Naive thymus-derived CD4-positive, alpha-beta T cell (primary cell): Measurements from ENCODE around the gene LYSMD2. TPM values are rescaled to one million over a fixed set of nuclear protein-coding genes. Genes with fewer than 3 reads are reported as not detected.

Experiments
- ATAC-seq: fragments of 150-1000 bp; cut with Tn5 transposase; 2 replicates; pipeline ENCODE4 v1.10.0; 2021; ENCODE audit warnings: mild to moderate bottlenecking, moderate library complexity
- CTCF ChIA-PET: fragments of 350-600 bp; sonication (Branson Sonifier 250); formaldehyde crosslinking; loops from one replicate; lab custom pipeline; 2021; ENCODE audit warnings: antibody characterized with exemption; lab: Charles Lee
- POLR2A ChIA-PET: fragments of 350-600 bp; sonication (Branson Sonifier 250); formaldehyde crosslinking; loops from one replicate; lab custom pipeline; 2021; ENCODE audit warnings: antibody characterized with exemption, inconsistent platforms; lab: Charles Lee
- DNase-seq, 9 donors: peaks; one replicate each; pipeline versions ENCODE4 v3.0.0 to v3.0.0-alpha.2; 2020 to 2022; ENCODE audit warnings: mixed read lengths in 1 of 9
- H3K27ac ChIP-seq: one replicate; pipeline ENCODE4 v1.7.0; 2013; ENCODE audit warnings: mild to moderate bottlenecking, low read depth, low read length, moderate library complexity
- H3K27me3 ChIP-seq, 2 donors: one replicate each; pipeline ENCODE4 v1.7.0; 2013; ENCODE audit warnings: low read length in 2 of 2, mild to moderate bottlenecking in 2 of 2, moderate library complexity in 2 of 2; ENCODE audit not compliant: control insufficient read depth in 2 of 2, insufficient read depth in 2 of 2
- H3K36me3 ChIP-seq, 3 experiments: 1 replicate in 2 of 3; 2 replicates in 1 of 3; pipeline ENCODE4 v1.7.0; 2013; ENCODE audit warnings: low read length in 3 of 3, mild to moderate bottlenecking in 3 of 3, moderate library complexity in 1 of 3; ENCODE audit not compliant: insufficient read depth in 3 of 3, control insufficient read depth in 2 of 3
- H3K4me1 ChIP-seq, 2 donors: one replicate each; pipeline ENCODE4 v1.7.0; 2013; ENCODE audit warnings: low read length in 2 of 2, mild to moderate bottlenecking in 2 of 2, moderate library complexity in 1 of 2; ENCODE audit not compliant: control insufficient read depth in 2 of 2, insufficient read depth in 2 of 2
- H3K4me3 ChIP-seq: 2 replicates; pipeline ENCODE4 v1.7.0; 2013; ENCODE audit warnings: mild to moderate bottlenecking, low read length
- H3K9me3 ChIP-seq, 3 experiments: 1 replicate in 2 of 3; 2 replicates in 1 of 3; pipeline ENCODE4 v1.7.0; 2013; ENCODE audit warnings: low read length in 3 of 3; ENCODE audit not compliant: control insufficient read depth in 2 of 3
- H3K27ac Mint-ChIP-seq, 9 donors: one replicate each; pipeline ENCODE4 v1.8.0; 2020 to 2022; ENCODE audit warnings: mixed read lengths in 9 of 9, mild to moderate bottlenecking in 8 of 9, moderate library complexity in 5 of 9, inconsistent platforms in 2 of 9
- H3K27me3 Mint-ChIP-seq, 5 donors: one replicate each; pipeline ENCODE4 v1.8.0; 2021 to 2022; ENCODE audit warnings: mixed read lengths in 5 of 5, mild to moderate bottlenecking in 1 of 5
- H3K36me3 Mint-ChIP-seq, 5 donors: one replicate each; pipeline ENCODE4 v1.8.0; 2020 to 2022; ENCODE audit warnings: mixed read lengths in 5 of 5, mild to moderate bottlenecking in 3 of 5, inconsistent platforms in 1 of 5
- H3K4me1 Mint-ChIP-seq, 7 donors: one replicate each; pipeline ENCODE4 v1.8.0; 2020 to 2022; ENCODE audit warnings: mixed read lengths in 7 of 7, mild to moderate bottlenecking in 3 of 7, inconsistent platforms in 1 of 7
- H3K4me3 Mint-ChIP-seq, 10 donors: one replicate each; pipeline ENCODE4 v1.8.0; 2020 to 2022; ENCODE audit warnings: mild to moderate bottlenecking in 10 of 10, mixed read lengths in 10 of 10, moderate library complexity in 6 of 10, inconsistent platforms in 2 of 10
- H3K9me3 Mint-ChIP-seq, 11 donors: one replicate each; pipeline ENCODE4 v1.8.0; 2020 to 2022; ENCODE audit warnings: mixed read lengths in 11 of 11, mild to moderate bottlenecking in 4 of 11, inconsistent platforms in 1 of 11, moderate library complexity in 1 of 11
- intact Hi-C, 2 donors: fragments of 100-400 bp; cut with micrococcal nuclease; formaldehyde crosslinking; loops; one replicate each; pipeline ENCODE4 v1.15.1; 2023
- polyA plus RNA-seq, 2 donors: library from polyadenylated mRNA; unstranded; fragments of 300-500 nt; fragmentation: Illumina TruSeq; gene quantifications; one replicate each; pipeline ENCODE4 v1.2.3, GENCODE V29; 2021
- total RNA-seq, 6 experiments: library from RNA in 5 of 6; stranded (reverse) in 5 of 6; gene quantifications; 1 replicate in 5 of 6; 2 replicates in 1 of 6; pipeline ENCODE4 v1.2.3 and lab custom pipeline; 2021 to 2026

Gene LYSMD2
- total and polyA plus RNA-seq, 7 experiments from 2014 or later = 12.5 to 46.8 (median 31.7) TPM

DNA sequence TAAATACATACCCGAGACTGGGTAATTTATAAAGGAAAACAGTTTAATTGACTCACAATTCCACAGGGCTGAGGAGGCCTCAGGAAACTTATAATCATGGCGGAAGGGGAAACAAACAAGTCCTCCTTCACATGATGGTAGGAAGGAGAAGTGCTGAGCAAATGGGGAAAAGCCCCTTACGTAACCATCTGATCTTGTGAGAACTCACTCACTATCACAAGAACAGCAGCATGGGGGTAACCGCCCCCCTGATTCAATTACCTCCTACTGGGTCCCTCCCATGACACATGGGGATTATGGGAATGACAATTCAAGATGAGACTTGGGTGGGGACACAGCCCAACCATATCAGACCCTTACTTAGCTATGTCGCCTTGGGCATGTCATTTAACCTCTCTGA is 28.4 kb downstream of the LYSMD2 start:
- Histone ChIP-seq H3K4me3 (no peak overlapping the region), H3K36me3 (no peaks in the 10 kb centered on the region), H3K9me3 (no peaks in the 10 kb centered on the region), H3K27ac (no peak overlapping the region), H3K27me3 (no peaks in the 10 kb centered on the region), H3K4me1 (no peaks in the 10 kb centered on the region)
- CTCF ChIA-PET = no interaction called here
- POLR2A ChIA-PET = no interaction called here
- H3K27me3 Mint-ChIP-seq = peaks cover 0 to 5% (median 3%) of the 10 kb centered on the region in 5 donors
- H3K36me3 Mint-ChIP-seq = peaks cover 0 to 7% (median 0%) of the 10 kb centered on the region in 5 donors
- no peak overlapping the region for H3K4me3 Mint-ChIP-seq
- no peaks in the 10 kb centered on the region for H3K9me3 Mint-ChIP-seq
- ATAC-seq = no peak
- peaks cover 0 to 1% (median 0%) of the 10 kb centered on the region in 7 donors for H3K4me1 Mint-ChIP-seq
- no peak overlapping the region for H3K27ac Mint-ChIP-seq
- intact Hi-C loops = no loop called here
- DNase-seq = no peak

DNA sequence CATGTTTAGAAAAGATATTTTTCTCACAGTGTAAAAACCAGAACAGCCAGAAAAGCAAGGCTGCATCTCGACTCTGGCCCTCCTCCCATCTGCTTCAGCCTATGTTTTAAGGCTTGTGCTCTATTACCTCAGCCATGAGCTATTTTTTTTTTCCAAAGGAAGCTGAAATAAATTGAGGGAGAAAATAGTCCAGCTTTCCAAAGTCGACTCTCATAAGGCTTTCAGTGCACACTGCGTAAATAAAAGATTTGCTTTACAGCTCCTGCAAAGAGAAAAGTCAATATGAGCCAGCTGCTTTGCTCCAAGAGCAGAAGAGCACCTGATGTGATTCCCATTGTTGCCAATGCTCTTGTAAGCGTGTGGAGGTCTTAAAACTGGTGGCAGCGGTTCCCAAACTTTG is 29.4 kb downstream of the LYSMD2 start:
- DNase-seq (no peak), ATAC-seq (no peak)
- no peaks in the 10 kb centered on the region for H3K27me3 ChIP-seq
- H3K27ac Mint-ChIP-seq = no peak overlapping the region
- no peak overlapping the region for H3K4me3 ChIP-seq
- H3K27ac ChIP-seq = no peak overlapping the region
- no peak overlapping the region for H3K4me3 Mint-ChIP-seq
- H3K9me3 ChIP-seq = no peaks in the 10 kb centered on the region
- intact Hi-C loops = no loop called here
- peaks cover 0 to 3% (median 0%) of the 10 kb centered on the region in 5 donors for H3K36me3 Mint-ChIP-seq
- H3K27me3 Mint-ChIP-seq = peaks cover 0 to 7% (median 3%) of the 10 kb centered on the region in 5 donors
- H3K36me3 ChIP-seq = no peaks in the 10 kb centered on the region
- no peaks in the 10 kb centered on the region for H3K4me1 ChIP-seq
- no peaks in the 10 kb centered on the region for H3K9me3 Mint-ChIP-seq
- POLR2A ChIA-PET = no interaction called here
- H3K4me1 Mint-ChIP-seq = peaks cover 0 to under 1% (median 0%) of the 10 kb centered on the region in 7 donors
- CTCF ChIA-PET = interaction anchor here (1.2 kb wide), 1 partner anchor 58 kb away, joined by 3 read pairs; no protein-coding TSS in a partner anchor

DNA sequence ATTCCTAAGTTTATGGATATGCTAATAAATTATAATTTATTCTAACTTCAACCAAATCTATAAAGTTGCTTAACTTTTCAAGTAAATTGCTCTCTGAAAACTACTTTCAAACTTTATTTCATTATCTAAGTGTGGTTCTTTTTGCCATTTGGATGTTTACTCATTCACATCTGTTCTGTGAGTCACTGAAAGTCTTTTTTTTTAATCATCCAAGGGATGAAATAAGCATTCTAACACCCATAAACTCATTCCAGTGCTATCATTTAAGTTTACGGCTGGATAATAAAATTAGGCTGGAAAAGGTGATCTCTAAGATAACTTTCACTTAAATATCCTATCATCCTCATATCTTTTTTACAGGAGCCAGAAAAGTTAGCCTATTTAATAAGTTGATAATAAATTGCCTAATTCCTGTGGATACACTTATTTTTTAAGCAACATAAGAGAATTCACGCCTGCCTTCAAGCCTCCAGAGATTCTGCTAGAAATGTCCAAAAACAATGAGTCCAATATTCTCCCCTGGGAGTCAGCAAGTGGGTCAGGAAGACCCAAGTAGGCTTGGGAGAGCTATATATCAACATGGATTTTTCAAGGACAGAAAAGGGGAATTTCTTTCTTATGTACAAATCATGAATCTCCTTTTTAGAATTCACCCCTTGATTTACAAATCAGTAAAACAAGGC is 30.4 kb downstream of the LYSMD2 start:
- DNase-seq = no peak
- no peaks in the 10 kb centered on the region for H3K36me3 ChIP-seq
- H3K9me3 Mint-ChIP-seq = no peaks in the 10 kb centered on the region
- no peak overlapping the region for H3K27ac ChIP-seq
- H3K36me3 Mint-ChIP-seq = no peaks in the 10 kb centered on the region
- H3K27me3 Mint-ChIP-seq = peaks cover 0 to 10% (median 3%) of the 10 kb centered on the region in 5 donors
- no peaks in the 10 kb centered on the region for H3K4me1 ChIP-seq
- H3K4me3 Mint-ChIP-seq = no peak overlapping the region
- no peaks in the 10 kb centered on the region for H3K4me1 Mint-ChIP-seq
- H3K9me3 ChIP-seq = no peaks in the 10 kb centered on the region
- POLR2A ChIA-PET = no interaction called here
- no peak overlapping the region for H3K27ac Mint-ChIP-seq
- CTCF ChIA-PET = interaction anchor here (1.2 kb wide), 1 partner anchor 57 kb away, joined by 3 read pairs; no protein-coding TSS in a partner anchor
- ATAC-seq = no peak
- intact Hi-C loops = no loop called here
- no peak overlapping the region for H3K4me3 ChIP-seq
- H3K27me3 ChIP-seq = no peaks in the 10 kb centered on the region

DNA sequence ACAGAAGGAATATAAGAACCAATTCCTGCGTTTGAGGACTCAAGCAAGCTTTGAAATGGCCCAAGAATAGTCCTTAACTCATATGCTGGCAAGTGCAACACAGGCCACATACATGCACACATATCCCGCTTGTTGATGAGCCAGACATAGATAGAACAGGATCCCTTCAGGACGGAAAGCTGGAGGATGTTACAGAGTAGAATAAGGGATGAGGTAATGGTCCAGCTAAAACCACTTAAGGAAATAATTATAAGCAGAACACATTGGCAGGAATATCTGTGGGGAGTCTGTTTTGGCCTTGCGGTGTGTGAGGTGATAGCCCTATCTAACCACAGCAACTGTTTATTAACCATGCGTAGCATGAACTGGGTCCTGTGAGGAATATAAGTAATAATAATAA is 31.2 kb downstream of the LYSMD2 start:
- no peaks in the 10 kb centered on the region for H3K9me3 Mint-ChIP-seq
- CTCF ChIA-PET = no interaction called here

DNA sequence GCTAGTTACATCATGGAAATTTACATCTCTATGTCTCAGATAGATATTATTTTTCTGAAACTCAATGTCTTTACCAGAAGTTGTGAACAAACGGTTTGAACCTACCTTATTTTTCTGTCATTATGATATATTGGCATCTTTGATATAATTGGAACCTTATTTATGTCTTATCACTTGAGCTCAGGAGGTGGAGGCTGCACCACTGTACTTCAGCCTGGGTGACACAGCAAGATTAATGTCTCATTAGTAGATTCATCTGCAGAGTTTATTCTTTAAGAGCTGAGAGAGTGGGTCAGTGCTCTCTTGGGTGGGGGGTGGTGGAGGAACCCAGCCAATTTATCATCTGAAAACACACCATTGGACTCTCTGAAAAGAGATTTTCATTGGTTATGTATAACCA is 34.7 kb downstream of the LYSMD2 start:
- intact Hi-C loops = no loop called here
- POLR2A ChIA-PET = no interaction called here
- H3K4me1 ChIP-seq = no peaks in the 10 kb centered on the region
- Mint-ChIP-seq H3K9me3 (peaks cover 0 to 4% (median 0%) of the 10 kb centered on the region in 11 donors), H3K27me3 (peaks cover 4 to 38% (median 16%) of the 10 kb centered on the region in 5 donors), H3K4me3 (no peak overlapping the region), H3K27ac (no peak overlapping the region), H3K4me1 (no peaks in the 10 kb centered on the region), H3K36me3 (peaks cover 0 to 4% (median 0%) of the 10 kb centered on the region in 5 donors)
- H3K4me3 ChIP-seq = no peak overlapping the region
- no peak overlapping the region for H3K27ac ChIP-seq
- no peak for DNase-seq
- no peaks in the 10 kb centered on the region for H3K27me3 ChIP-seq
- H3K36me3 ChIP-seq = no peaks in the 10 kb centered on the region
- H3K9me3 ChIP-seq = no peaks in the 10 kb centered on the region
- ATAC-seq = no peak
- CTCF ChIA-PET = no interaction called here

More for the DNA sequence above, 31.2 kb downstream of the LYSMD2 start:
- intact Hi-C loops = no loop called here
- DNase-seq (no peak), ATAC-seq (no peak)
- no peak overlapping the region for H3K4me3 ChIP-seq
- Mint-ChIP-seq H3K27ac (no peak overlapping the region), H3K4me1 (no peaks in the 10 kb centered on the region), H3K4me3 (no peak overlapping the region), H3K36me3 (no peaks in the 10 kb centered on the region), H3K27me3 (peaks cover 0 to 14% (median 3%) of the 10 kb centered on the region in 5 donors)
- no peaks in the 10 kb centered on the region for H3K4me1 ChIP-seq
- no peaks in the 10 kb centered on the region for H3K36me3 ChIP-seq
- H3K27me3 ChIP-seq = no peaks in the 10 kb centered on the region
- H3K9me3 ChIP-seq = no peaks in the 10 kb centered on the region
- no peak overlapping the region for H3K27ac ChIP-seq
- POLR2A ChIA-PET = no interaction called here

DNA sequence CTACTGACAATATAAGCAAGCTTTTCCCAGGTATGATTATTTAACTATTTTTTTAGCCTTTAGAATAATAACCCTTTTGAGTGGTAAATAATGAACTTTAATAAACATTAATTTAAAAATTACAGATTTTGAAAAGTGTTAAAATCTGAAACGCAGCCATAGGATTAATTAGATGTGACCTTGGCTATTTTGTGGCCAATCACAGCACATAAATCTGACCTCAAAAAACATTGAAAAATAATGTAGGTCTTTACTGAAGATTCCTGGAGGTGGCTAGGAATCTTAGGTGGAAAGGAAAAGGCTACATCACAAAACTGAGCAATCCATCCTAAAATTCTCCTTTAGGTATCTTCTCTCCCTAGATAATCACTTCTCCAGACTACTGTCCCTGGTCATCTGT is 38.1 kb downstream of the LYSMD2 start:
- Histone ChIP-seq H3K36me3 (no peaks in the 10 kb centered on the region), H3K4me1 (no peaks in the 10 kb centered on the region), H3K9me3 (no peaks in the 10 kb centered on the region), H3K4me3 (no peak overlapping the region), H3K27me3 (no peaks in the 10 kb centered on the region), H3K27ac (no peak overlapping the region)
- ATAC-seq = no peak
- Mint-ChIP-seq H3K27me3 (peaks cover 4 to 37% (median 15%) of the 10 kb centered on the region in 5 donors), H3K36me3 (peaks cover 0 to 4% (median 0%) of the 10 kb centered on the region in 5 donors), H3K4me1 (peaks cover 0 to 4% (median 0%) of the 10 kb centered on the region in 7 donors), H3K4me3 (no peak overlapping the region), H3K9me3 (peaks cover 0 to 4% (median 0%) of the 10 kb centered on the region in 11 donors), H3K27ac (no peak overlapping the region)
- ChIA-PET POLR2A (no interaction called here), CTCF (no interaction called here)
- DNase-seq = no peak
- intact Hi-C loops = no loop called here

DNA sequence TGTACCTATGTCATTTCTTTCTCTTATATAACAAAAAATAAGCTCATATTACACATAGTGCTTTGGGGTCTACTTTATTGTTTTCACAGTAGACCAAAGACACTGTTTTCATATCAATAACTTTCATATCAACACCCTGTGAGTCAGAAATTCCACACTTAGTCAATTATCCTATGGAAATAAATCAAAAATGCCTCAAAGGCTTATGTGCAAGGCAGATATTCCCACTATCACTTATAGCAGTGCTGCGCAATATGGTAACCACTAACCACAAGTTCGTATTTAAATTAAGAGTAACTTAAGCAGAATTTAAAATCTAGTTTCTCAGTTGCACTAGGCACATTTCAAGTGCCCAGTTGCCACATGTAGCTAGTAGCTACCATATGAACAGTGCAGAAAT is 40.3 kb downstream of the LYSMD2 start:
- no peak overlapping the region for H3K4me3 Mint-ChIP-seq
- H3K27ac ChIP-seq = no peak overlapping the region
- H3K9me3 Mint-ChIP-seq = peaks cover 0 to 4% (median 0%) of the 10 kb centered on the region in 11 donors
- no peak overlapping the region for H3K27ac Mint-ChIP-seq
- peaks cover 0 to 7% of the 10 kb centered on the region in 2 donors for H3K4me1 ChIP-seq
- no peak overlapping the region for H3K4me3 ChIP-seq
- intact Hi-C loops = no loop called here
- no peaks in the 10 kb centered on the region for H3K36me3 ChIP-seq
- CTCF ChIA-PET = no interaction called here
- H3K36me3 Mint-ChIP-seq = peaks cover 0 to 4% (median 0%) of the 10 kb centered on the region in 5 donors
- POLR2A ChIA-PET = no interaction called here
- H3K27me3 ChIP-seq = no peaks in the 10 kb centered on the region
- H3K27me3 Mint-ChIP-seq = peaks cover 4 to 46% (median 12%) of the 10 kb centered on the region in 5 donors
- ATAC-seq (no peak), DNase-seq (no peak)
- H3K4me1 Mint-ChIP-seq = peaks cover 3 to 17% (median 8%) of the 10 kb centered on the region in 7 donors
- no peaks in the 10 kb centered on the region for H3K9me3 ChIP-seq
